Stimulated activated CD8-positive, alpha-beta memory T cell treated with anti-CD3 and anti-CD28 coated beads, Interleukin-7, amount 100 ng/mL, for 1 hour (primary cell): ENCODE results near the gene HGF.
"Not testable (repeated sequence)": the region's sequence is repeated elsewhere in the genome, so short reads cannot be mapped to it uniquely, and the experiment has no call there.

ENCODE experiments used
- DNase-seq, 2 donors: peaks; one replicate each; pipeline ENCODE4 v3.0.0-alpha.2; 2020; ENCODE audit warnings: low read depth in 2 of 2

The HGF gene

DNA sequence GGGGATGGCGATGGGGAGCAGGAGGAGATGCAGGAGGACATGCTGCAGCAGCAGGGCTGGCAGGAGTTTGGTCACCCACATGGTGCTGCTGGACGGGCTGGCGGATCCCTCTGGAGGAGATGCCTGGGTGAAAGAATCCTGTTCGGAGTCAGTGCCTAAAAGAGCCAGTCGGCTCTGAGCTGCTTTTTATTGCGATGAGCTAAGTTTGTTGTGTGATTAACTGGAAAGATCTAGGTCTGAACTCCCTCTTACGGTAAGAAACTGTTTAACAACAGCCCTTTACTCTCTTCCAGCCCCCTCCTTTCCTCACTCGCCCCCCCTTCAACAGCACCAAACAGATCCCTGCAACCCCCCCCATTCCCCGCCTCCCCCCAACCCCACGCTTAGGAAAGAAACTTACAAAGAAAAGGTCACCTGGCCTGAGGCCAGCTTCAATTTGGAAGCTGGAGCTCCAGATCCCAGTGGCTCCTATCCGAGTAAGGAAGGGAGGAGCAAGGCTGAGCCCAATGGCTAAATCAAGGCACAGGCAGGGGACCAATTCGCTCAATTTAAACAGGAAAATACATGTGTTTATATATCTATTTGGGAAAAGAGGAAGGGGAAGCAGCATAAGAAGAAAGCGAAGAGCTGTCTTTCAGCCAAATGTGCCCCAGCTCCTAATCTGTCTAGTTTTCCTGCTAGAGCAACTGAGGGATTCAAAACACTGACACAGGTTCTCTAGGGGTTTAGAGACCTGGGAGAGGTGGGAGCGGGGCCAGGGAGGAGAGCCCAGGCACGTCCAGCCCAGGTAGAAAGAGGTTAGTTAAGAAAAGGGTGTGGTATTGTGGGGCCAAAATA lies at the start of gene HGF:
TSS of gene HGF (minus strand) at position 157 of the 837 bp plus-strand sequence. CDS start at position 81, 76 bp downstream.
- DNase-seq = no peak

DNA sequence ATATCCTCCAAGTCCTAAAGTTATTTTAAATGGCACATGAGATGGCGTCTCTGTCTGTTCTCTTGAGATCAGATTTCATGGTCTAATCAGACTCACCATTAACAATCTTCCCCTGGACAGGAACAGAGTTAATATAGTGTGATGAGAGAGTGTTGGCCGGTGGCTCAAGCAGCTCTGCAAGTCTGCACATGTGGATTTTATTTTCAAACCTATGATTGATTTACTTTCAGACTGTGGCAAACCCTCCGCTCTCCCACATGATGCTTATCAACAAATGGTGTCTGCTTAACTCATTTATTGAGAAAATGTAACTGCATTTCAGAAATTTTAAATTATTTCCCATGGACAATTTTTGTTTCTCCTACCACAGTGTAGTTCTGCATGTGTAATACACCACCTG lies 46.5 kb upstream of the HGF start:
- no peak for DNase-seq

- DNase-seq = not testable (repeated sequence)
Measured at GRCh38 chr7:81812866-81813476, 43.1 kb upstream of the HGF start.

DNA sequence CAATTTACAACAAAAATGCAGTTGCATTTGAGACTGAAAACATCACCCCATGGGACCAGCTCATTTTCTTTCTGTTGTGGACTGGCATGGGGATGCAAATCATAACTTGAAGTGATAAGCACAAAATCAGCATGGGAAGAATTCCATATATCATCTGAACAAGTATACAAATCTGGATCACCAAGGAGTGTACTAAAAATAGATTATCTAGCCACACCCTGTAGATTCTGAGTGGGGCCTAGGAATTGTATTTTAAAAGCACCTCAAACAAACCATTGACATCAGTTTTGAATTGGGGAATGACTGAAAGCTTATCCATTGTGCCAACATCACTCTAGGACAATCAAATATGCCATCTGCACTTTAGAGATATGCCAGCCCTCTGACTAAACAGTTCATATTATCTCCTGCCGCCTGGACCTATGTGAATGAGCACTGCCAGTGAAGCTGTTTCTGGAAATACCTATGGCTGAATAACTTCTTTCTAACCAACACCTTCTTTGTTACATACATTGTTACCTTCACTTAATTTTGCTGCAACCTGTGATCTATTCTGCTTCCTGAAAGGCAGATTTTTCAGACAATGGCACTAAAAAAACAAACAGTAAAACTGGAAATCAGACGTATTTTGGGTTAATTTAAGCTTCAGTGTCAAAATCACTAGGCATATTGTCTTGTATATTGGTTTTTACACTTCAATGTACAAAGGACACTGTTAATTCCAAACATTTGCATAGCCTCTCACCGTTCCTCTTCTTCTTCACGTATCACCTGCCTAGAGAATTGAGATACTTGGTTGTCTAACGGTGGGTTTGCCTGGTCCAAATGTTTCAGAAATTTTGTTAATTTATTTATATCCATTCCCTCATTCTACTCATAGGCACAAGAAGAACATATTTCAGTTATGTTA lies 42.4 kb upstream of the HGF start:
- DNase-seq = no peak

DNA sequence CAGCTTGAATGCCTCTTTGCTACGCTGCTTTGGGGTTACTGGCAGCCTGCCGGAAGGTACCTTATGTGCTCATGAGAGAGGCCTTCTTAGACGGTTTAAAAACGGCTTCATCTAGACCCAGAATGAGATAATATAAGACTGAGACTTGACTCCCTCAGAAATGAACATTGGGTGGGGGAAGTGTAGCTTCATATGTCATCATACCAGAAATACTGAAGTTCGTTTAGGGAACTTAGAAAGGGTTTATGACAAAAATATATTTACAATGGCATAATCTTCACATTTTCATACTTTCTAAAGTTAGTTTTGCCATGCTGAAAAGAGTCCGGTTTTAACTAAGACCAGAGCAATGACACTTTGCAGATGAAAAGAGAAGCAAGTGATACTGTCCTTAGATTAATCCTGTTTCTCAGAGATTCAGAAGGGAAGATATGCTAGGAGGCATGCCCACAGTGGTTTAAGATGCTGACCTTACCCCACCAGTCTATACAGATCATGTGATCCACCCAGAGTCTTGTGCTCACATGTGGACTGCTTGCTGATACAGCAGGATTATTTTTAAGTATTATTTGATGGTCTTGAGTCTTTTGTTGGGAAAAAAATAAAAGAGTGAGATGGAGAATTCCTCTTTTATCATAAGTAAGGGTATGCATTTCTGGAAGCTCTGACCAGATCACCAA lies 40.8 kb upstream of the HGF start:
- DNase-seq = no peak

- DNase-seq = not testable (repeated sequence)
Measured at GRCh38 chr7:81808310-81808709, 38.5 kb upstream of the HGF start.

DNA sequence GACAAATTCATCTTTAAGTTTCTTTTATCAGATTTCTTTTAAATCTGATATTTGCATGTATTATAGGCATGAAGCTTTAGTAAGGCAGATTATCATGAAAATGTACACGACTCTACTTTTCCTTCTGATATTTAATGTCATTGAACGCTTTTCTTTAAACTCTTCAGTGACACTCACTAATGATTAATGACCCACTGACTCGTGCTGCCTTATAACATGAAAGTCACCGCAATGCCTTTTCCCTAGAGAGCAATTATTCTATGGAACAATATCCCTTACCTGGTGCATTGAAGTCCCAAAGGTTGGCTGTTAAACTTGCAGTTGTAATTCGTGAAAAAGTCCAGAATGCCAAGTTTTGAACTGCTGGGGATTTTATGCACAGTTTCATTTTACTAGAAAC lies 33.4 kb upstream of the HGF start:
- DNase-seq = no peak

DNA sequence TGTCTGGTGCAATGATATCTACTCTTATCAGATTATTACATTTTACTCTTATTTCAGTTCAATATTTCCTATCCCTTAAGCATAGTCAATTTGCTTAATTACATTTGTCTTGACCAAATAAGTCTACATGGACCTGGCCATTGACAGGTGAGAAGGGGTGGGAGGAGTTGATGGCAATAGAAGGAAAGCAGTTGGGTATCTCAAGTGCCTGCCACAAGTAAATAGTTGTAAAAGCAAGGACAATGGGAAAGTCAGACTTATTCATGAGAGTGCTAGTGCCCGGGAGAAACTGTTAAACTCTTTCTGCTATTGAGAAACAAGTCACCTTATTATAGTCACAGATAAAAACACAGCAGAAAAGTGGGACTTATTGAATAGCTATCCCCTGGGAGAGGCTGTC lies 32.4 kb upstream of the HGF start:
- no peak for DNase-seq

DNA sequence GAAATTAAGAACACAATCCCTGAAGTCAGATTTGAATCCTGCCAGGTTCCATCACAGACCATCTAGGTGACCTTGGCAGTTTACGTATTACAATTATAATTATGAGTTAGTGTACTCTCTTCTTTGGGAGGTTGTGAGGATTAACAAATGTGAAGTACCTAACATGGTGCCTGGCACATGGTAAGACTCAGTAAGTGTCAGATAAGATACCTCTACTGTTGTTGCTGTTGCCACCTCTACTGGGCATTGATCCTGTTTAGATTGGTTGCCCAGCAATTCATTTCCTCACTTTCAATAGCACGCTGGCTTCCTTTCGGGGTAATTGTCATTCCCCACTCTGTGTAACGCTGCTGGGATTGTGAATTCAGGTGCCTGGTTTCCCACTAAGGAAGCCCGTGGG lies 31.7 kb upstream of the HGF start:
- no peak for DNase-seq

DNA sequence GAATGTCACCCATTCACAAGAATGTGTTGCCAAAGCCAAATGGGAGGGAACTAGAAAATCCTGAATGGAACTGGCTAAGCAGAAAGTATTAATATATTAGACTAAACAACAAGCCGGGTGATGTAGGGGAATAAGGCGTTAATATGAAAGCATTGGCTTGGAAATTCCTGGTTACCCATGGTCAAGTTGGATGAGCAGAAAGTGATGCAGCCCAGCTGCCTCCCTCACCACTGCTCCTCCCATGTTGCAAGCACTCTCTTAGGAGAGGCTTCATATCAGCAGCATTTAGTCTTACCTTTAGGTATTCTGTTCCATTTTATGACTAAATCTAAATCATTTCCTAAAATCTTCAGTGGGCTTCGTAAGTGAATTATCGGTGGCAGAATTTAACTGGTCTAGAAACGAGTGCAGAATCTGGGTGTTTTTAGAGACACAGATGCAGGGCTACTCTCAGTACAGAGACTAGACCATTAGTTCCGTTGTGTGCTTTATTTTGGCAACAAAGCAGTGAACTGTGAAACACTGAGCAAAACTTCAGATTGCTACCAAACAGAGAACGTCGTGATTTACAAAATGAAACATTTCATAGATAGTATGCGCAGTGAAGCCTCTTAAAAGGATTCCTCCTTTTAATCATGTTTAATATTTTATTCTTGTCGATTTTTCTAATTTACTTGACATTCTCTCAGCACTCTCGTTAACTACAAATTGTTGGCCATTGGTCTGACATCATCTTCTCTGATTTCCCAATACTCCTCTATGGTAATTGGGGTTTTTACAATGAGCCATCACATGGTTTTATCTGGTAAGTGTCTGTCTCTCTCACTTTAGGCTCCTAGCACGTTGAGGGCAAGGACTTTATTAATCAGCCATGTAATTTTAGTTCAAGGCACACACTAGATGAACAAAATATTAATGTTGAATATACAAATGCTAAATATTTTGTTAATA lies 22.0 kb upstream of the HGF start:
- DNase-seq = no peak

GRCh38 chr7:81790686-81791085 lies 20.8 kb upstream of the HGF start:
- no peak for DNase-seq

DNA sequence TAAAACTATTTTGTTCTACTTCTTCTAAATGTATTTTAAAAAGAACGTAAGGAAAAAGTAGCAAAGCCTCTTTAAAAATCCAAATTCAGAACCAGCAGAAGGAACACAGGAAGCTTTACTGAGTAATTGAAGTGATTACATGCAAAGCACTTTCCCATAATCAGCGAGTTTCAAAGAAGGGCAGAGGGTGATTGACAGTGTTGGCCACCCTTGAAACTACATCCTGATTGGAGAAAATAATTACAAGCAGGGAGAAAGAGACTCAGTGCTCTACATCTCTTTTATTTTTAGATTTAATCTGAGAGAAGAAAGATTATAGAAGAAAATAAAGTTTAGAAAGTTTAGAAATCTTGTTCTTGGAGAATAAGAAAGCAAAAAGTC lies 20.3 kb upstream of the HGF start:
- DNase-seq = no peak

DNA sequence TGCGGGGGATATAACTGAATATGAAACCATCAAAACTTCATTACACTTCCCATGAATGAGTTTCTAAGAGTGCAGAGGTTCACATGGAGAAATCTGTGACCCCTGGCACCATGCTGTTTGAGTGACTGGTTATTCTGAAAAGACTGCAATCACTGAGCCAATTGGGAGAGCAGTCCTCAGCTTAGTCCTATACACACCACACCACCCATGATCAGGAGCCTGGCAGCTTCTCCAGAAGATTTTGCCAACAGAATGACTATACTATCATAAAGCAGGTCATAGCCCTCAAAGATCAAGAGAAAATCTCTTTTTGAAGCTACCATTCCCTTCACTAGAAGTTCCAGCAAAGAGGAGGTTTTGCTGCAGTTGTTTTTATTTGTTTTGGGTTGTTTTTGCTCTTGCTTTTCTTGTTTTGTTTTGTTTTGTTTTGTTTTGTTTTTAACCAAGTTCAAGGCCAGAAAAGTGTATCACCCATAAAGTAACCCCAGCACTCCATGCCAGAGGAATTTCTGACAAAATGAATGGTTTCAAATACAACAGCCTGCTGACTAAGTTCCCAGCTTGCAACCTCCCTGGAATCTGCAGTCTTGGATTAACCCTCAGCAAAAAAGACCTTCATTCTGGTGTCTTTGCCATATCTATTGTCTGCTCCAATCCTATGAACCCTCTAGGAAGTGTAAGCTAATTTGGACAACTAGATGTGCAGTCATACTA lies 19.7 kb upstream of the HGF start:
- no peak for DNase-seq

- DNase-seq = no peak
Measured at GRCh38 chr7:81788246-81788645, 18.4 kb upstream of the HGF start.

- DNase-seq = no peak
Measured at GRCh38 chr7:81783818-81784217, 14.0 kb upstream of the HGF start.

DNA sequence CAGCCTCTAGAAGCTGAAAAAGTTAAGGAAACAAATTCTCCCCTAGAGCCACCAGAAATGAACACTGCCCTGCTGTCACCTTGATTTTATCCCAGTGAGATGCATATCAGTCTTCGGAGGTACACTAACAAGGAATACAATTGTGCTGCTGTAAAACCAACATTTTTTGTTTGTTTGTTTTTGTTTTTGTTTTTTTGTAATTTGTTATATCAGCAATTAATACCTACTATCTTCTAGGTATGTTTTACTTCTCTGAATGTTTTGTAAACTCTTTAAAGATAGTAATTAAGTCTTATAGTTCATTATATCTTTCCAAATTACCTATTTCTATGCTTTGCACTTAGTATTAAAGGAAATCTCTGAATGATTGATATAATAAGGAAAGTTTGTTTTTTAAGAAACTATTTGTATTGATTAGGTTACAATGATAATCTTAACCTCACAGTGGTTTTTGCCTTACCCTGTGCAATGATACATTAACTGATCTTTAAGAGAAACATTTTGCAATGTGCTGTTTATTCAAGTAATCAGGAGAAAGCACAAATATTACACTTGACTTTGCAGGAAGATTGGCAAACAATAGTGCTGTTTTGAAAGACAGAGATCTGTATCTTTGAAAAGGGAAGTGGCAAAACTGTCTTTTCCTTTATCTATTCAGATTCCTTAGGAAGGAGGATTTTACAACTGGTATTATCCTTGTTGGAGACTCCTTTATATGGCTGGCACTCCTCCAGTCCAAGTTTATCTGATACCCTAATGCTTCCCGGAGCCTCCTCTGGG lies 11.3 kb upstream of the HGF start:
- DNase-seq = no peak

DNA sequence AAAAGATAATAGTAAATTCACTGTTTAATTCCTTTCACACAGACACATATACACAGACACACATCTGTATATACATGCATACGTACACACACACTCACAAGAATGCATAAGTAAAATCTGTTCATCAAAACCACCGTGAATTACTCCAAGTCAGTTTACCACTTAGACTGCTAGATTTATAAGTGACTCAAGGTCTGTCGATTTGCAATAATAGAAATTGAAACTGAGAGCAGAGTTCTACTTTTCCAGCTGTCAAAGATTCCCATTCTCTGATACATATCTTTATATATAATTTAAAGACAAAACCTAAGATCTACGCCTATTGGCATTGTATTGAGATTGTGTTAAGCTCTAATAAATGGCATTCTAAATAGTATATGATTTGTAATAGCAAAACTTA lies 9.9 kb upstream of the HGF start:
- no peak for DNase-seq

DNA sequence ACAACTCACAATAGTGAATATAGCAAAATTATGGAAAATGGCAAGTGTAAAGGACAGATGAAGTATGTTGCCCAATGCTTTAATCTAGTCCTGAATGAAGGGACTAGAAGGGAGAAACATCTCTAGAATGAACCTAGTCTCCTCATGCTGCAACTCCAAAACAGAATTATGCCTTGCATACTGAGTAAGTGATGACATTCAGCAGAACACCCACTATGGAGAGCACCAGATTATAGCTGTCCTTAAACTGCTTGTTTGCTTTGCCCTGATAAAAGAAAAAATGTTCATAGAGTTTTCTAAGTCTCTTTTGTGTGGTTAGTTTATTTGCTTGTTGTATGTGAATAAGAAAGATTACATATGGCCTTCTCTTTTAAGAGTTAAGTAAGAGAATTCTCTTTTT lies 7.8 kb upstream of the HGF start:
- no peak for DNase-seq

- no peak for DNase-seq
Measured at GRCh38 chr7:81776948-81777630, 7.2 kb upstream of the HGF start.
